NCI-H2171 (cell line): ENCODE results near the gene CLDN34.

ENCODE experiments used
- DNase-seq: peaks from one replicate; lab custom pipeline; 2025; lab: John Stamatoyannopoulos, UW

Gene CLDN34

GRCh38 chrX:10016519-10017132 lies 49.5 kb downstream of the CLDN34 start:
- DNase-seq, result no peak

DNA sequence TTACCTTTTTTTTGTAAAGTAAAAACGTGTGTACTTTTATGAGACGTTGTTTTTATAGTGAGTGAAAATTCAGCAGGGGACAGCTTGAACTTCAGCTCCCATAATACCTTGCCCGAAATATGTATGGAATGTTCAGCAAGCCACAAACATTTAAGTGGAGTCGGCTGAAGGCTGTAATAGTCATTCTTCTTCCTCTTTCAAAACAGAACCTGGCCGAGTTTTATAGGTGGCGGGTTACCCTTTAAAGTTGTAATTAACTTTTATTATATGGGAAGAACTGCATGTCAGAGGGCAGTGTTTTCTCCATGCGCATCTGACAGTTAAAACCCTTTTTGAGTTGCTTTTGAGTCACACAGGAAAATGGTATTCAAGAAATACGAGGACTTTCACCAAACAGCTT lies 50.7 kb downstream of the CLDN34 start:
- DNase-seq, result no peak
